Stimulated activated CD8-positive, alpha-beta memory T cell treated with anti-CD3 and anti-CD28 coated beads, Interleukin-7, amount 100 ng/mL, for 1 hour (primary cell): ENCODE results near the gene NPY5R.

Source experiments
- DNase-seq, 2 donors: peaks; one replicate each; pipeline ENCODE4 v3.0.0-alpha.2; 2020; ENCODE audit warnings: low read depth in 2 of 2

The NPY5R gene

DNA sequence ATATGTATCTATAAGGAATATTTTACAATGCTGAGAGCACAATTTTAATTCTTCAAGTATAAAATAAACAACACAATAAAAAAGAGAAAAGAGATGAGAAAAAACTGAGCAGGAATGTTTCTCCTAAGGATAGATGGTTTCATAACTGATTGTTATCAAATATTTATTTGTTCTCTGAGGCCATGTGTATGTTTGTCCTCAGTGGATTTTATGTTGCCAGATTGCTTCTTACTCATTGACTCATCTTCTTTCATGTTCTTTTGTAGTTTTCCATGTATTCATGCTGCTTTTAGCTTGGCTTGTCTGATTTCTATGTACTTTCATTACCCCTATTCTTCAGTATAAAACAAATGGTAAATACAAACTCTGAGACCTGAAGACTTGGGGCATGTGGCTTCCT lies 41.2 kb downstream of the NPY5R start:
- DNase-seq = no peak

DNA sequence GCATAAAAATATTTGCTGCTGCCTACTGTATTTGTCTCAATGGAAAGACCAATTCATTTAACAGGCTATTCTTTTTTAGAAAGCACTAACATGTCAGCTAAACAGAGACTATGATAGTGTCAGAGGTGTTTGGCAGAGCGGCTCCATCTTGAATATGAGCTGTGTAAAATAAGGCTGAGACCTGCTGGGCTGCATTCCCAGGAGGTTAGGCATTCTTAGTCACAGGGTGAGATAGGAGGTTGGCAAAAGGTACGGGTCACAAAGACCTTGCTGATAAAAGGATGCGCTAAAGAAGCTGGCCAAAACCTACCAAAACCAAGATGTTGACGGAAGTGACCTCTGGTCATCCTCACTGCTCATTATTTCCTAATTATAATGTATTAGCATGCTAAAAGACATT lies 41.8 kb downstream of the NPY5R start:
- DNase-seq = no peak

DNA sequence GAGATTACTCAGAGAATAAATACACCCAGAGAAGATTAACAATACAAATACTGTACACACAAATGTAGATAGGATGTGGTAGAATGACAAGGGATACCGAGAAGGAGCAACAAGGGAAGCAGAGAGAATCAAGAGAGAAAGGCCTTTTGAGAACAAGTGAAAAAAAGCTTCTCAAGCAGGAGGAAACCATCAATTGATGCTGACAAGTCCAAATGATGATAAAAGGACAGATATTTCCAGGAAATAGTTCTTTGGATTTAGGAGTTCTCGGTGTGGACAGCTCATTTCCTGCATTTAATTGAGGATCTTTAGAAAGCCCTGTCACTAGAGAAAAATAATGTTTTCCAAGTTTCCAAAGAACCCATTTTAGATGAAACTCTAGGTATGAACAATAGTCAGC lies 48.1 kb downstream of the NPY5R start:
- no peak for DNase-seq

DNA sequence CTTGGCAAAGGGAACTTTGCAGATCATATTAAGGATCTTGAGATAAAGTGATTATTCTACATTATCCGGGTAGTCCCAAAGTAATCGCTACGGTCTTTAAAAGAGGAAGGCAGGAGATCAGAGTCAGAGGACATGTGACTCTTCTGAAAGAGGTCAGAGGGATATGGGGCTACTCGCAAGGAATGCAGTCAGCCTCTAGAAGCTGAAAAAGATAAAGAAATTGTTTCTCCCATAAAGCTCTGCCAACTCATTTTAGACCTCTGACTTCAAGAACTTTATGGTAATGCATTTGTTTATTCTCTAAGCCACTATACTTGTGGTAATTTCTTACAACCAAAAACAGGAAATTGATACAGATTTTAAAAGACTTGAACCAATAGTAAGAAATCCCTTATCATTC lies 48.6 kb downstream of the NPY5R start:
- DNase-seq = no peak

DNA sequence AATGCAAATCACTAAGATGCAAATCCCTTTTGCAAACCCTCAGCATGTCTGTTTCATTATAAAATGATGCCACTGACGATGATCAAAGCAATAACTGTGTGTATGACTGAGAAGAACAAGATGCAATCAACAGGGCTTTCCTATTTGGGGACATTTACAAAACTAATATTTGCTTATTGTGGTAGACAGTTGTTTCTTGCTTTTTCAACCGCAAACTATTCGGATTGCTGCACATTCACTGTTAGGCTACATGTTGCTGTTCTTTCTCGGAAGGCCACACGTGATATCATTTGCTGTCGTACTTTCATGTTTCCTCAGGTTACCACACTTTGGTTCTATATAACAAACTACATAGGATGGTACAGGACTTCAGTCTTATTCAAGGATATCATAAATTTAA lies 49.8 kb downstream of the NPY5R start:
- no peak for DNase-seq

DNA sequence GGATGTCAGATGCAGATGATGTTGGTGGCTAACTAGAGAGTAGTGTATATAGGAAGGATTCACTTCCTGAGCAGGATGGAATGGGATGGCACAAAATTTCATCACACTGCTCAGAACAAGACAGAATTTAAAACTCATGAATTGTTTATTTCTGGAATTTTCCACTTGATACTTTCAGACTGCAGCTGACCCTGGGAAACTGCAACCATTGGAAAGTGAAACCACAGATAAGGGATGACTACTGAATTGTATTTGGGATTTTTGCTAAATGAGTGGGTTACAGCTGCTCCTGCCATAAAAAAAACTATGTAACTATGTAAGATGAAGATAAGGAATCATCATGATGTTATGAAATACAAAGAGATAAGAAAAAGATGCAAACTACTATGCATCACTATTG lies 51.4 kb downstream of the NPY5R start:
- DNase-seq = no peak

DNA sequence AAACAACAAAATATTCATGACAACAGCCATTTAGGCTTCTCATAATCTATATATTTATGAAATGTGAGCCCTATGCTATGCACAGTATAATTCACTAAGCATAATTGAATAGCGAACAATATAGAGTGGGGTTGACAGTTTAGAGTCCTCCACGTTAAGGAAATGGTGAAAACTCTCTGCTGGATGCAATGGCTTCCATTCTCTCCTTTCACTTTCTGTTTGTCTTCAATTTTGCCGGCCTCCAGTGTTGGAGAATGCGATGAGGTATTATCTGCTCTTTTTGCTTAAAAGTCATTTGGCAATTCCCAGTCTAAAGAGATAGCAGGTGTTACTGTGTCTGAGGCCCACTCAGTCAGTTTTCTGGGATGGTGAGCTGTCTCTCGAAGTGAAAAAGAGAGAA lies 52.1 kb downstream of the NPY5R start:
- no peak for DNase-seq

DNA sequence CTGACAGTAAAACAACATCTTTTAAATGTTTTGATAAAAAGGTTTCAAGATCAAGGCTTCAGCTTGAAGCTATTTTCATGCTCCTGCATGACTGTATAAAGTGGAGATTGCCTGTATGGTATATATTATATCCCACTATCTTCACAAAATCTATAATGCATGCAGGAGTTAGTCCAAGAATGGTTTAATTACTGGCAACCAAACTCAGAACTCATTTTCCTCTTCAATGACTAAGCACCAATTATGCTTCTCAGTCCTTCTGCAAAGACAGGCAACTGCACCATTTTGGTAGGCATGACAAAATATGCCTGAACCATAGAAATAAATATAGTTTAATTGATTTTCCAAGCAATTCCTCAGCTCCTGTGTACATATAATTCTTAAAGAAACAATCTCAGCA lies 54.5 kb downstream of the NPY5R start:
- DNase-seq = no peak

DNA sequence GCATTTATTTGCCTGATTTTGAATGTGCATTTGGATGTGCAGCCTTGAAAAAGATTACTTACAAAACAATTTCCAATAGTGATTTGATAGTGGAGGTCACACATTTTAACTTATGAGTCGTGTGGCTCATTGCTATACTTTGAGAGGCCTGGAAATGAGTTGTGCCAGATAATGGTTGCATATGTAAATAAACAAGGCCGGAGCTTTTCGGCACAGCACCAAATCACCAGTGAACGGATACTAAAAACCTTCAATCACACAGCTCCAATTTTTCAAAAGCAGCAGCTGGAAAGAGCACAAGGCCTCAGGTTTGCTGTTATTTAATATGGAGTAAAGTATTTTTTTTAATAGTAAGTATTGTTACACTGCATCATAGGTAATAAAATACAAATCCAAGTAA lies 57.2 kb downstream of the NPY5R start:
- DNase-seq = no peak
